GM21381 (cell line): ENCODE data around the gene KCNIP1.
"Not testable (repeated sequence)": the region's sequence is repeated elsewhere in the genome, so short reads cannot be mapped to it uniquely, and the experiment has no call there.

ENCODE experiments used
- ATAC-seq: cut with Tn5 transposase; IDR thresholded peaks from one replicate; pipeline ENCODE4 v1.9.1; 2021; ENCODE audit warnings: mild to moderate bottlenecking, moderate library complexity; ENCODE audit not compliant: unreplicated experiment

Gene KCNIP1

DNA sequence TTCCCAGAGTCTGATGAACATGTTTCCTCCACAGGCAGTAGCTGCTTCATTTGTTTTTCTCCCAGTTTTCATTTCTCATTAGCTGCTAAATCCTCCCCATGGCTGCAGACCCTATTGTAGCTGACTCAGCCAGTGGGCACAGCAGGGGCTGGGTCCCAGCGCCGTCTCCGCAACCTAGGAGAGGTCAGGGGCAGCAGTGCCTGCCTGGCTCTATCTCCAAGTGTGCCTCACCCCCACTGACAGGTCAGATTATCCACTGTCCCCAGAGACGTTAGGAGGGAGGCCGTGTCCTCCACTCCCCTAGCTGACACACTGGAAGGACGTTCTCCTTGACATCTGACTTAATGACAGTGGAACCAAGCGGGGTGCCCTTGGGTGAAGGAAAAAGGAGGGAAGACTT, 31.1 kb downstream of the KCNIP1 start:
- ATAC-seq, result no peak

DNA sequence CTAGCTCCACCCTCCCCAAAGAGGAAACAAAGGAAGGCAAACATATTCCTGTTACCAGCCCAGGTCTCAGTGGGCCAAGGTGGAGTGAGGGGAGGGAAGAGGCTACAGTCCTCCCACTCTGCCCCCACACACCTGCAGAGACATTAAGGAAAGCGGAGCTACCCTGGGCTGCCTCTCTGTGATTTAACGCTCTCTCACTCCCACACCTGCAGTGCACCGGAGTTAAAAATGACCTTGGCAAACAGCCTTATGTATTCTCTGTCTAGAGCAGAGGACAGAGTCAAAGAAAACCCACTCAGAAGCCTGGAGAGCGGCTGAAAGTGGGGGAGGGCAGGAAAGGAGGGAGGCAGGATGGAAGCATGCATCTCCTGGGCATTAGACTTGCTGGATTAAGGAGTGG, 32.7 kb downstream of the KCNIP1 start:
- ATAC-seq, result no peak

DNA sequence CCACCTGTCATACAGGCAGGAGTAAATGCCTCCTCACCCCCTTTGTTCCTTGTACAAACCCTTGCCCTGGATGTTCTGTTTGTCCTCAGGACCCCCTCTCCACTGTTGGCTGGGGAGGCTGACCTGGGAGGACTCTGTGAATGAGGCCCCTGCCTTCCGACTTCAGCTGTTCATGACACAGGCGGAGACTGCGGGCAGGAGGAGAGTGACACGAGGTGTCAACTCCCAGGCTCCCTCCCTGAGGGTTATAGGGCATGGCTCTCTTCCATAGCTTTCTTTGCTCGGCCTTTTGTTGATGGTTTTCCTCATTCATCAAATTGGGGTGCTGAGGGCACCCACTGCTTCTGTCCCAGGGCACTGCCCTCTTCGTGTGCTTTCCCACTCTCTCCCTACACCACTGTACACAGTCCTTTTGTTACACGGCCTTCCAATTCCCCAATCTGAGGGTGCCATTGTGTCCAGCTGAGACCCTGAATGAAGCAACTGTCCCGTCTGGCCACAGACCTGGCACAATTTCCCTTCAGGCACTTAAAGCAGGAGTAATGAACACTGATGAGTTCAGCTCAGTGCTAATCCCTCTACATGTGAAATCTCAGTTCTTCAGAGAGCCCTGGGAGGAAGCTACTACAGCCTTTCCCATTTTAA, 33.8 kb downstream of the KCNIP1 start:
- ATAC-seq, result no peak

DNA sequence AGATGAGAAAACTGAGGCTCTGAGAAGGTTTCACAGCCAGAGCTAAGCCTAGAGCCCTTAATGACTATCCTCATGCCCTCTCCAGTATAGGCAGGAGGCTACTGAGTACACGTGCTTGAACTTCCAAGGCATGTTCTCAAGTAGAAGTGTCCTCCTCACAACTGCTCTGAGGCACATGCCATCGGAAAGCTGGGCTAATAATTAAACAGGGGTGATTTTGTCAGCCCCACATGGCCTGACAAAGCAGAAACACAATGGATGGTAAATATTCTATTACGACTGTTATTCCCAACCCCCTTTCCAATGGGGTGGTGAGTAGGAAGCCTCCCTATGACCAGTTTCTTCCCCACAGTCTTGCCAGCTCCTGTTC, 34.3 kb downstream of the KCNIP1 start:
- no peak for ATAC-seq

DNA sequence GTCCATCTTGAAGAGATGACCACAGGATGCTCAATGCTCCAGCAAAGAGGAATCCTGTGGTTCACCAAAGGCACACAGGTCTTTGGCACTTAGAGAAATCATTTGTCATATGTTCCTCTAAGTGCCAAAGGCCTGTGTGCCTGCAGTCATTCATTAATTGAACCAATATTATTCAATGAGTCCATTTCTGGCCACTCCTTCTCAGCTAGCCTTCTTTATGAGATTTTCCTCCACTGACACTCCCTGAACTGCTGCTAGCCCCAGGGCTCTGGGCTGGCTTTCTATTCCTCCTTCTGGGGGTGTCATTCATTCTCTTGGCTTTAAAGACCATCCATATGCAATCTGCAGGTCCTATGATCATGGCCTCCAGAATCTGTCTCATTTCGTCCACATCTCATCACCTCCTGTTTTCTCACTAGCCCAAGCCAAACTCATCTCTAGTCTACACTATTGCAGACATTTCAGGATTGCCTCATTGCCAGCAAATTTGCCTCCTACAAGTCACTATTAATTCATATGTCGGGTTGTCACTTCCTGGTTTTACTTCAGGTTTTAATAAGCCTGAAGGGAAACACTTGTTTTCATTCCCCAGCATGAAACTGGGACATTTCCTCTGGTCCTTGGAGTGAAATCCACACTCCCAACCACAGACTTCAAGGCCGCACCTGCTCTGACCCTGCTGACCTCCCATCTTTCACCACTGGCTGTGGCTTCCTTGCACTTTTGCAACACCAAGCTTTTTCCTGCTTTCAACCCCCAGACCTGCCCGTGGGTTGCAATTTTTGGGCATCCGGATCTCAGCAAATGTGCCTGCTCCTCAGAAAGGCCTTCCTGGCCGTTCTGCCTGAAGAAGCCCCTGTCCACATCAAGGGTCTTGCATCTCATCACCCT, 35.1 kb downstream of the KCNIP1 start:
- ATAC-seq, result no peak

DNA sequence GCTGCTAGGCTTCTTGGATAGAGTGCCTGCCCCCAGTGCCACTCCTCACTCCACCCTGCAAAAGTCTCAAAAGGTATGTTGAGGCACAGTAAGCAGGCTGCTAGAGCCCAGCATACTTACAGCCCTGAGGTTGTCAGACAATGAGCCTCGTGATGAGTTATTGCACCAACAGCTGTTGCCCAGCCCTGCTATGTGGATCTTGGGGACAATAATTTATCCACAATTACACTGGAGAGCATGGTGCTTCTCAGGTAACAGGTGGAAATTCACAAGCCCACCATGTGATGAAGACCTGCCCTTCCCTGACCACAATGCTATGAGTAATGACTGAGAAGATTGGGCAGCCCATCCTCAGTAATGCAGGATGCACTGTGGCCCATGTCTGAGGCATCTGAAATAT, 36.5 kb downstream of the KCNIP1 start:
- ATAC-seq, result no peak

DNA sequence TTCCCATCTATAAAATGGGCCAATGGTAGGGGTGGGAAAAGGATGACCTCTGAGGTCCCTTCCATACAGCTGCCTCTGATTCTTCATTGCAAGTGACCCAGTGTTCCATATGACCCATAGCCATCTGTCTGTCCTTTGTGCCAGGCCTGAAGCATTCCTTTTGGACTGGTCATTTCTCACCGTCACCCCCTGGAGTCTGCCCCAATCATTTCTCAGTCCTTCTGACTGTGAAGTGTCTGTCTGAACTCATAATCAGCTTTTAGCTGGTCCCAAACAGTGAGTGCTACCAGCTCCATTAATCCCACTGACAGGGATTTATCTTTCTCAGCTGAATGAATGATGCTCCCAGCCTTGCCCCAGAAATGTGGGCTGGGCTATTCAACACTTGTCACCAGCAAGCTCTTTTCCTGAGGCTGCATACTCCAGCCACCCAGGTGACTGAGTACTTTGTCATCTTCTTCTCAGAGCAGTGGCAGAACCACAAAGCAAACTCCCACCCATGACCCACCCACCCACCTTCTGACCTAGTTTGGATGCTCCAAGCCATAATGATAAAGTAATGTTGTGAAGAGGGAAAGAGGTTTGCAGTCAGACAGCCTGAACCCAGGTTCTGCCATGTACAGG, 37.4 kb downstream of the KCNIP1 start:
- no peak for ATAC-seq

DNA sequence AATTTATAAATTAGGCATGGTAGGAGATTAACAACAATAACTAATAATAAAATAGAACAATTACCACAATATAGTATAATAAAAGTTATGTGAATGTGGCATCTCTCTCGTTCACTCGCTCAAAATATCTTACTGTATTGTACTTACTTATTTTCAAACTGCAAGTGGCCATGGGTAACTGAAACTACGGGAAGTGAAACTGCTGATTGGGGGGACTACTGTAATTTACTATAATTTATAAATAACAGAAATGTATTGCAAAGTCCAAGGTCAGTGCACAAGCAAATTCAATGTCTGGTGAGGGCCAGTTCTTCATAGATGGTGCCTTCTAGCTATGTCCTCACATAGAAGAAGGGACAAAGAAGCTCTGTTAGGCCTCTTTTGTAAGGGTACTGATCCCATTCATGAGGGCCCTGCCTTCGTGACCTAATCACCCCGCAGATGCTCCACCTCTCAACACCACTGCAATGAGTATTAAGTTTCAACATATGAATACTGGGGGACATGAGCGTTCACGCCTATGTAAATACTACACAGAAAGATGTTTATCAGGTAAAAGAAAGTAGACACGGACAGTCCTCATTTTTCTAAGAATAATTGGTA, 39.0 kb downstream of the KCNIP1 start:
- no peak for ATAC-seq

DNA sequence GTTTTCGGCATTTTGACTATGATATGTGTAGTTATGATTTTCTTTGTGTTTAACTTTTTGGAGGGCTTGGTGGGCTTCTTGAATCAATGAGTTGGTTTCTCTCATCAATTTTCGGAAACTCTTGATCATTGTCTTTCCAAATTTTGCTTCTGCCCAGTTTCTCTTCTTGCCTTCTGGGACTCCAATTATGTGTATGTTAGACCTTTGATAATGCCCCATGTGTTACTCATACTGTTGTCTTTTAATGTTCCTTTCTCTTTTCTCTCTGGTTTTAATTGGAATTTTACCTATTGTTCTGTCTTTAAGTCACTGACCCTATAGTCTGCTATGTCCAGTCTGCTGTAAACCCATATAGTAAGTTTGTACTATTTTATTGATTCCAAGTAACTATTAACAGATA, 41.5 kb downstream of the KCNIP1 start:
- ATAC-seq, result no peak

DNA sequence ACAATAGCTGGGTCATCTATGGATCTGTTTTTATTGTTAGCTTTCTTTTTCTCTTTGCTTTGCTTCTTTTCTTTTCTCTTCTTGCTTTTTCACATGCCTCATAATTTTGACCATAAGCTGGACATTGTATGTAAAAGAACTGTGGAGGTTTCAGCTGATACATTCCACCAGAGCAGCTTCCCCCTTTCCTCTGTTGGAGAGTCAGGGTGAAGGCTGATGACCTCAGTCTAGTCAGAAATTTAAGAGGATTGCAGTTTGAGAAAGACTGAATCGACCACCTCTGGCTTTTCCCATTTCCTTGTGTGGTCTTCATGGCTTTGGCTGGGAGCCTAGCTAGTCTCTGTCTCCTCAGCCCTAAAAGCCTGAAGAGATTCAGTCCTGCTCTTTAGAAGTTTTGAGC, 42.0 kb downstream of the KCNIP1 start:
- ATAC-seq, result no peak

DNA sequence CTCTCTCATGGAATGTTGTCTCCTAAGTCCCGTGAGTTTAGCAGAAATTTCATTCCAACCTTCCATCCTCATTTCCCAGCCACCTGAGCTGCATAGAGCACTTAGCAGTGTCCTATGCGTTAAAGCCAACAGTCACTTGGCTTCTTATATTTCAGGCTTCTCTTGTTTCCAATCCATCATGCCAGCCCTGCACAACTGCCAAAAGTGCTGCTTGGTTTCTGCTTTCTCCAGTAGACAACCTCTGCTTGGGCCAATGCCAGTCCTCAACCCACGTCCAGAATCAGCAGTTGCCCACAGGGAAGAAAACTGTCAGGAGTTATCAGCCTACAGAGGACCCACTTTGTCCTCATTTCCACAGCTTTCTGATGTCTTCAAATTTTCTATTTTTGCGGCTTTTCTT, 42.5 kb downstream of the KCNIP1 start:
- ATAC-seq, result no peak

DNA sequence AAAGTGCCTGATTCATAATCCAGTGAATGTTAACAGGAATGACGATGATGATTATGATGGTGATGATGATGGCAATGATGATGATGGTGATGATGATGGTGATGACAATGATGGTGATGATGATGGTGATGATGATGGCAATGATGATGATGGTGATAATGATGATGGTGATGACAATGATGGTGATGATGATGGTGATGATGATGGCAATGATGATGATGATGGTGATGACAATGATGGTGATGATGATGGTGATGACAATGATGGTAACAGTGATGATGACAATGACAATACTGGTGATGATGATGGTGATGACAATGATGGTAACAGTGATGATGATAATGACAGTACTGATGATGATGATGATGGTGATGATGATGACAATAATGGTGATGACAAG, 46.6 kb downstream of the KCNIP1 start:
- not testable (repeated sequence) for ATAC-seq

DNA sequence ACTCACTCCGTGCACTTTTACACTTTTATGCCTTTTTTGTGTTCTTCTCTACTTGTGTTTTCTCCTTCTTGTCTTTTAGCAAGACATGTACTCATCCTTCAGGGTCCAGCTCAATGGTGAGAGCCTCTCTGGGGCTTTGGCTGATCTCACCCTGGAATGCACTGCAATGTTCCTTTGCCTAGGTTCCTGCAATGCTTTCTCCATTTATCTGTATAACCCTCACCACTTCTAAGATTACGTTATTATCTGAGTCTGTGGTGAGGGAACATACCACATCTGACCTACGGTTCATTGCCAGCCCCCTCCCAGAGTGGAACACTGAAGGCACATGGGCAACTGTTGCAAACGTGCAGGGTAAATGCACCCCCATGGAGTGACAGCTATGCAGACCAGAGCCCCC, 47.3 kb downstream of the KCNIP1 start:
- no peak for ATAC-seq

DNA sequence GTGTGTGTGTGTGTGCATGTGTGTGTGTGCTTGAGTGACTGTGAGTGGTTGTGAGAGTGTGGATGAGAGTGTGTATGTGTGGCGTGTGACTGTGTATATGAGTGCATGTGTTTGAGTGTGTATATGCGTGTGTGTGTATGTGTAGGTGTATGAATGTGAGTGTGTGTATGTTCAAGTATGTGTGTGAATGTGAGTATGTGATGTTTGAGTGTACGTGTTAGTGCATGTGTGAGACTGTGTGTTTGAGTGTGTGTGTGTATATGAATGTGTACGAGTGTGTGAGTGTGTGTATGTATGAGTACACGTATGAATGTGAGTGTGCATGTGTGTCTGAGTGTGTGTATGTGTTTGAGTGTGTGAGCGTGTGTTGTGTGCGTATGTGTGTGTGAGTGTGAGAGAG, 47.8 kb downstream of the KCNIP1 start:
- ATAC-seq, result no peak

DNA sequence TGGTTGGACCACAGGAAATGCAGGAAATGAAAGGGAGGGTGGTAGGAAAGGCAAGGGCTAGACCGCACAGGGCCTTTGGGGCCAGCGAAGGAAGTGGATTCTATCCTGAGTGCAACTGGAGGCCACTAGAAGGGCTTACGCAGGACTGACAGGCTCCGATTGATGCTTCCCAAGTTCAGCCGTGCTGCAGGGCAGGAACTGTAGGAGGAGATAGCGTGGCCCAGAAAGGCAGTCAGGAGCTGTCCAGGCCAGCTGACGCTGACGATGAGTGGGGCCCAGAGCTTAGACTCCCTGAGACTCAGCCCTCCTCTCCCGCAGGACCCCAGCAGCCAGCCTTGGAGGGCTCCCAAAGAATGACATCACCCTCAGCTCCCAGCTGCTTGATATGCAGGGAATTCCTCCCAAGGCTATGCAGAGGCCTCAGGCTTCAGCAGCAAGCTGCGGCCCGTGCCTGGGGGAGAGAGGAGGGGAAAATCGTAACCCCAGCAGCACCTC, 48.8 kb downstream of the KCNIP1 start:
- no peak for ATAC-seq

DNA sequence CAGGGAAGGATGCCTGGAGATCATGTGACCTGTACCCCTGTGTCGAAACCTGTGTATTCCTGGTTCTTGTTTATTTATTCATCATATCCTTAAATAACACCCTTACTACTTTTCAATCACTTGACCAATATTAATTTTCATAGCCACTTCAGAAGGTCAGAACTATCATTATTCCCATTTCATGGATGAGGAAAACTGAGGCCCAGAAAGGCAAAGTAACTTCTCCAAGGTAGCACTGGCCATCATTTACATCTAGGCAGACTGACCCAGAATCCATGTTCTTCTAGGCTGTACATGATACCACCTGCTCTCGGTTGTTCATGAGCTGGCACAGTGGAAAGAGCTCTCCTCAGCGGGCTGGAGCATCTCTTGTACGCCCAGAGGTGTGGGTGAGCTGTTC, 49.4 kb downstream of the KCNIP1 start:
- no peak for ATAC-seq

DNA sequence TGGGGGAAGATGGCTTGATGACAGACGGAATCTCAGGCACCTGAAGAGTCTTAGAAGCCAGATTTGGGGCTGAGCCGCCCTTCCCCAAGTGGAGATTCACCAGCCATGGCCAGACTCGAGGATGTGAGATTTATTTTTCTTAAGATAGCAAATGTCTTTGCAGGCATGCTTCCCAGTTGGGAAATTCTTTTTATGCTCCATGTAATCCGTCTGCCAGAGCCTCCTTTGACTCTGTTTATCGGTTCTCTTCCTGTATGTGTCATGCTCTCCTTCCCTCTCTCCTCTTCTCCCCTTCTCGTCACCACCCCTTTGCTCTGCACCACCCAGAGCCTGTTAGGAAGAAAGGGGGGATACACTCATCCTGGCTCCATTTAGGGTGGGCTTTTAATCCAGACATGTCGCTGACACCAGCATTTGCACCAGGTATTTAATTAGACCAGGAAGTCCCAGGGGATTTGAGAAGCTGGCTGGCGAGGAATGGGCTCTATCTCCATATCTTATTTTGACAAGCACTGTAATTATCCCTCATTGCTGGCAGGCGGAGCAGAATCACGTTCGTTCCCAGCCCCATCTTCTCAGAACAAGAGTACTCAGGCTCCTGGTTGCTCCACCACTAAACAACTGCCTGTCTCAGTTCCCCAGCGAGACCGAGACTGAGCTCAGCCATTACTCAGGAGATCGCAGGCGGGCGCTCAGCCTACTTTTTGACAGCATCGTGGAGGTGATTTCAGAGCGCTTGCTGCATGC, 50.9 kb downstream of the KCNIP1 start:
- no peak for ATAC-seq

DNA sequence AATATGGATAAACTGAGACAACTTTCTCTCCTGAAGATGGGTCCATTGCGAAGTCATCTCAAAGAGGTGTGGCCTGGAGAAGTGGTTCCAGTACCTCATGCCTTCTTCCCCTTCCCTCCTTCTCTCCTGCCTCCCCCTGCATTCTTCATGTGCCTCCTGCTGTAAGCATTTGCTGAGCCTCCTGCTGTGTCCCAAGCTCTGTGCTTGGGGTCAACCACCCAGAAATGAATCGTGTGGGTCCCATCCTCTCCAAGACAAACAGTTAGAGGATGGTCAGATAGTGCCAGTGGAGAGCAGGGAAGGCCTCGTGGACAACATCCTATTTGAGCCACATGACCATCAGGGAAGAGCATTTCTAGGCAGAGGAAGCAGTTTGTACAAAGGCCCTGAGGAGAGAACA, 53.5 kb downstream of the KCNIP1 start:
- ATAC-seq, result no peak

DNA sequence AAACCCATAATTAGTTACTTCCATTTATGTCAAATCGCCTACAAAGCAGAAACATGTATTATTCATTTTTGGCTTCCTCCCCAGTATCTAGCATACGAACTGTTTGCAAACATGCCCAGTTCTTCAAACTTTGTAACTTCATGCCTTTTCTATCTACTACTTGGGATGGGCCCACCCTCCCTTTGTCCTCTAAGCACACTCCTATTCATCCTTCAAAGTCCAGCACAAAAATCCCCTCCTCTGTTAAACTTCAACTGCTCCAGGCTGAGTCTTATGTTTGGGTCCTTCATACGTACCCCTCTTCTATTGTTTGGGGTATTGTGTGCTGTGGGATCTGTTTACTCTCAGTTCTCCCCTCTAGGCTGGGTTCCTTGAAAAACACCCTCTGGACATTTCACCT, 55.5 kb downstream of the KCNIP1 start:
- ATAC-seq, result no peak

DNA sequence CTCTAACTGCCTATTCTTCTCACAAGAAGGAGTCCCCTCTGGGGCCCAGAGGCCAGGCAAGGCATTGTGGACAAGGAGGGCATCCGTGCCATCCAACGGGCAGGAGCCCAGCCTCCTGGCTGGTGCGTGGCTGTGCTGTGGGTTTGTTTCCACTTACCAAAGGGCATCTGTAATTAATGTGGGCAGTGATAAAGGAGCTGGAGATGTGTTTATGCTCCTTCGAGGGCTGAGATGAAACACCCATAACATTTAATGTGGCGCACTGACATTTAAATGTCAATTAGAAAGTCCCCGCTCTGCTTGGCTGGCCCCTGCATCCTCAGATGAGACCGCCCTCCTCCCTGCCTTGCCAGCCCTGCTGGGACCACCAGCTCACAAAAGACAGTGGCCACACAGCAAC, 57.1 kb downstream of the KCNIP1 start:
- ATAC-seq, result no peak
